OCI-LY3 (cell line): ENCODE data around the gene PRR23B.

Experiments
- EZH2phosphoT487 ChIP-seq: fragments of 200-600 bp; shearing (Covaris generic); IDR thresholded peaks from 2 replicates; pipeline ENCODE4 v1.6.1; 2018; ENCODE audit warnings: antibody characterized with exemption, mixed run types, low read depth
- TF ChIP-seq, protein P1 (sequence below): fragments of 200-600, 300-600 bp; sonication (generic); IDR thresholded peaks from 2 replicates; pipeline ENCODE4 v1.5.1; 2014; ENCODE audit warnings: antibody characterized with exemption, low read length, low read depth

DNA sequence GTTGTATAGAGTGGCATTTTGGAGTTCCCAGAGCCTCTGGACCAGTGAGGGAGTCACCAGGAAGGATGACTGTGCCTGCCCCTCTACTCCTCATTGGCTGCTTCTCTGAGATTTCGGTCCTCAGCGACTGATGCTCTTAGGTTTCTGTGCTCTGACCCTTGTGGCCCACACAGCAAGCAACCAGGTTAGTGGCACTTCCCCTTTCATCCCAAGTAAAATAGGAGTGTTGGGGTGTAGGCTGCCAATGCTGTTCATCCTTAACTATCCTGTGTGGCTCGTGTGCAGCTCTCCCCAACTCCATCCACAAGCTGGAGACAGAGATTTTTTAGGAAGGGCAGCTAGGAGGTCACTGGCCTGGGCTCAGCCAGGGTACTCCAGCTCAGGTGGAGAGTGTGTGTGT lies 35.9 kb downstream of the PRR23B start:
- TF ChIP-seq, protein P1, sequence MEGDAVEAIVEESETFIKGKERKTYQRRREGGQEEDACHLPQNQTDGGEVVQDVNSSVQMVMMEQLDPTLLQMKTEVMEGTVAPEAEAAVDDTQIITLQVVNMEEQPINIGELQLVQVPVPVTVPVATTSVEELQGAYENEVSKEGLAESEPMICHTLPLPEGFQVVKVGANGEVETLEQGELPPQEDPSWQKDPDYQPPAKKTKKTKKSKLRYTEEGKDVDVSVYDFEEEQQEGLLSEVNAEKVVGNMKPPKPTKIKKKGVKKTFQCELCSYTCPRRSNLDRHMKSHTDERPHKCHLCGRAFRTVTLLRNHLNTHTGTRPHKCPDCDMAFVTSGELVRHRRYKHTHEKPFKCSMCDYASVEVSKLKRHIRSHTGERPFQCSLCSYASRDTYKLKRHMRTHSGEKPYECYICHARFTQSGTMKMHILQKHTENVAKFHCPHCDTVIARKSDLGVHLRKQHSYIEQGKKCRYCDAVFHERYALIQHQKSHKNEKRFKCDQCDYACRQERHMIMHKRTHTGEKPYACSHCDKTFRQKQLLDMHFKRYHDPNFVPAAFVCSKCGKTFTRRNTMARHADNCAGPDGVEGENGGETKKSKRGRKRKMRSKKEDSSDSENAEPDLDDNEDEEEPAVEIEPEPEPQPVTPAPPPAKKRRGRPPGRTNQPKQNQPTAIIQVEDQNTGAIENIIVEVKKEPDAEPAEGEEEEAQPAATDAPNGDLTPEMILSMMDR = no peak
- TF ChIP-seq EZH2phosphoT487 = no peak
